ENCODE measurements around the gene FXYD6. TPM values are rescaled to one million over a fixed set of nuclear protein-coding genes. Genes with fewer than 3 reads are reported as not detected.

The FXYD6 gene
- total and polyA plus RNA-seq, 2 of the 8 experiments (the other 6 are each of a cell fraction or from before 2014, with no cell fraction given): 44.6 to 117 TPM

- Histone ChIP-seq H2BK5ac (ENCODE audit: low read depth, low read length) (no peak overlapping the region), H3K9ac (replicated peaks in 1 of 4; ENCODE audit: extremely low read depth in 1 of 4, low read depth in 3 of 4, low read length in 3 of 4) (no peak overlapping the region), H4K20me1 (replicated peaks in 1 of 2; ENCODE audit: control insufficient read depth in 1 of 2, insufficient read depth in 2 of 2, low read length in 2 of 2) (no peaks in the 10 kb centered on the region), H3K56ac (replicated peaks; ENCODE audit: insufficient read length, low read depth, low read length) (no peak overlapping the region), H3K79me2 (ENCODE audit: control insufficient read depth in 1 of 2, insufficient read depth in 2 of 2, low read length in 2 of 2) (no peaks in the 10 kb centered on the region), H3K14ac (ENCODE audit: insufficient read length) (no peak overlapping the region), H3K9me3 (ENCODE audit: insufficient read depth in 2 of 2, low read depth in 1 of 2, low read length in 1 of 2) (no peaks in the 10 kb centered on the region), H2AK5ac (ENCODE audit: low read depth, low read length) (no peak overlapping the region), H3K36me3 (ENCODE audit: control insufficient read depth in 2 of 4, insufficient read depth in 4 of 4, low read length in 3 of 4) (no peaks in the 10 kb centered on the region; a peak in 1 of 8 replicates), H3K4ac (replicated peaks; ENCODE audit: insufficient read length, low read depth, low read length) (no peak overlapping the region), H2BK20ac (ENCODE audit: low read length) (no peak overlapping the region), H2BK120ac (replicated peaks; ENCODE audit: low read depth, low read length) (no peak overlapping the region), H3K23me2 (ENCODE audit: low read depth, low read length) (no peaks in the 10 kb centered on the region; the same call in 1 of the 2 replicates), H2BK15ac (ENCODE audit: low read length) (no peak overlapping the region), H4K91ac (replicated peaks; ENCODE audit: insufficient read length, low read length) (no peak overlapping the region), H3K4me2 (ENCODE audit: insufficient read depth in 1 of 2, low read depth in 2 of 2, low read length in 2 of 2) (no peak overlapping the region), H4K8ac (ENCODE audit: extremely low read depth, insufficient read depth, low read length) (no peak overlapping the region), H3K23ac (ENCODE audit: insufficient read length) (no peak overlapping the region), H3K27me3 (replicated peaks in 1 of 4; ENCODE audit: control insufficient read depth in 3 of 4, extremely low read depth in 1 of 4, insufficient read depth in 3 of 4, low read length in 3 of 4) (no peaks in the 10 kb centered on the region), H3K4me3 (ENCODE audit: extremely low read depth in 1 of 4, insufficient read depth in 2 of 4, low read depth in 3 of 4, low read length in 4 of 4) (no peak overlapping the region), H4K5ac (ENCODE audit: insufficient read length, low read depth, low read length) (no peak overlapping the region), H2AFZ (ENCODE audit: low read length) (no peak overlapping the region), H3K4me1 (replicated peaks in 1 of 4; ENCODE audit: control insufficient read depth in 3 of 4, insufficient read depth in 4 of 4, low read length in 3 of 4) (peaks cover 0 to 6% (median 0%) of the 10 kb centered on the region in 4 experiments; a peak in 2 of 7 replicates), H3K27ac (ENCODE audit: low read depth, low read length) (no peak overlapping the region), H2BK12ac (ENCODE audit: low read depth, low read length) (no peak overlapping the region), H3K79me1 (ENCODE audit: low read depth, low read length) (no peaks in the 10 kb centered on the region), H3K18ac (ENCODE audit: extremely low read depth, low read length) (no peak overlapping the region)
- ChIA-PET CTCF (ENCODE audit: partially characterized antibody) (interaction anchor here (1.3 to 11.9 kb wide), 2 partner anchors 30 to 110 kb away, joined by 3 to 91 read pairs; no protein-coding TSS in a partner anchor), POLR2A (ENCODE audit: partially characterized antibody) (interaction anchor here (0.7 kb wide), 1 partner anchor 100 kb away, joined by 4 read pairs; no protein-coding TSS in a partner anchor)
- FAIRE-seq: no peak
- 86% methylated on average over 18 of the region's 18 CpGs; no CpG with 5 or more reads in 1 of the 2 experiments for WGBS, 2 experiments (ENCODE audit: extremely low coverage in 1 of 2, insufficient coverage in 1 of 2, insufficient read length in 1 of 2, insufficient replicate concordance in 2 of 2, low coverage in 1 of 2, low lambda C conversion rate in 2 of 2, missing lambda C conversion rate in 1 of 2)
- no peak for DNase-seq (ENCODE audit: low read depth in 1 of 2, low spot score in 2 of 2)
- no peak for TF ChIP-seq USF2 (IDR thresholded peaks at IDR 0.05; ENCODE audit: low read length)
- no peak for TF ChIP-seq CEBPB (IDR thresholded peaks at IDR 0.05; ENCODE audit: low read depth, low read length)
- no peak for TF ChIP-seq TEAD4 (IDR thresholded peaks at IDR 0.05; ENCODE audit: low read depth, low read length)
- TF ChIP-seq RFX5 (IDR thresholded peaks at IDR 0.05; ENCODE audit: borderline replicate concordance, low read depth, low read length): no peak
- no peak for TF ChIP-seq POLR2A (IDR thresholded peaks at IDR 0.05; ENCODE audit: control extremely low read depth in 1 of 2, low read depth in 2 of 2, low read length in 2 of 2)
- TF ChIP-seq CHD2 (IDR thresholded peaks at IDR 0.05; ENCODE audit: low read length): no peak
- TF ChIP-seq RBBP5 (IDR thresholded peaks at IDR 0.05; ENCODE audit: borderline replicate concordance, low read depth, low read length): no peak
- TF ChIP-seq BCL11A (IDR thresholded peaks at IDR 0.05; ENCODE audit: low read depth in 2 of 2, low read length in 2 of 2): no peak
- no peak for TF ChIP-seq JUN (IDR thresholded peaks at IDR 0.05; ENCODE audit: low read depth, low read length)
- no peak for TF ChIP-seq CBX5 (IDR thresholded peaks at IDR 0.05; ENCODE audit: low read depth, low read length)
- TF ChIP-seq POLR2AphosphoS5 (IDR thresholded peaks at IDR 0.05; ENCODE audit: low read depth, low read length): no peak
- no peak for TF ChIP-seq MAFK (IDR thresholded peaks at IDR 0.05; ENCODE audit: low read depth, low read length)
- no peak for TF ChIP-seq SIN3A (conservative IDR thresholded peaks at IDR 0.05 in 1 of 2, IDR thresholded peaks at IDR 0.05 in 1 of 2; ENCODE audit: low read depth in 1 of 2, low read length in 2 of 2)
These were observed 39.2 kb downstream of the FXYD6 start for GRCh38 chr11:117837070-117837776.
